Naive thymus-derived CD8-positive, alpha-beta T cell (primary cell): ENCODE measurements around the gene RGL2. TPM values are rescaled to one million over a fixed set of nuclear protein-coding genes. Genes with fewer than 3 reads are reported as not detected.

Source experiments
- ATAC-seq, 2 donors: fragments of 150-1000 bp; cut with Tn5 transposase in 1 of 2; sonication (Bioruptor Pico), chemical (Tn5 transposase) in 1 of 2; 1 replicate in 1 of 2; 2 replicates in 1 of 2; pipeline ENCODE4 v1.10.0; 2021; ENCODE audit warnings: mild to moderate bottlenecking in 2 of 2, moderate library complexity in 2 of 2
- POLR2A ChIA-PET: fragments of 350-600 bp; sonication (Branson Sonifier 250); formaldehyde crosslinking; loops from one replicate; lab custom pipeline; 2021; ENCODE audit warnings: antibody characterized with exemption; lab: Charles Lee
- DNase-seq, 10 donors: peaks; one replicate each; pipeline versions ENCODE4 v3.0.0 to v3.0.0-alpha.2; 2020 to 2022
- H3K27ac Mint-ChIP-seq, 10 donors: one replicate each; pipeline ENCODE4 v1.8.0; 2020 to 2022; ENCODE audit warnings: mild to moderate bottlenecking in 10 of 10, mixed read lengths in 10 of 10, moderate library complexity in 4 of 10, inconsistent platforms in 1 of 10
- H3K27me3 Mint-ChIP-seq, 5 donors: one replicate each; pipeline ENCODE4 v1.8.0; 2021 to 2022; ENCODE audit warnings: mixed read lengths in 5 of 5
- H3K36me3 Mint-ChIP-seq, 3 donors: one replicate each; pipeline ENCODE4 v1.8.0; 2020 to 2022; ENCODE audit warnings: mixed read lengths in 3 of 3, mild to moderate bottlenecking in 2 of 3, inconsistent platforms in 1 of 3
- H3K4me1 Mint-ChIP-seq, 4 donors: one replicate each; pipeline ENCODE4 v1.8.0; 2021 to 2022; ENCODE audit warnings: mixed read lengths in 4 of 4
- H3K4me3 Mint-ChIP-seq, 10 donors: one replicate each; pipeline ENCODE4 v1.8.0; 2020 to 2022; ENCODE audit warnings: mild to moderate bottlenecking in 10 of 10, mixed read lengths in 10 of 10, moderate library complexity in 6 of 10, inconsistent platforms in 1 of 10
- H3K9me3 Mint-ChIP-seq, 9 donors: one replicate each; pipeline ENCODE4 v1.8.0; 2020 to 2022; ENCODE audit warnings: mixed read lengths in 9 of 9, mild to moderate bottlenecking in 3 of 9, inconsistent platforms in 1 of 9, moderate library complexity in 1 of 9
- polyA plus RNA-seq, 3 donors: library from polyadenylated mRNA; unstranded; fragments of 300-500 nt; fragmentation: Illumina TruSeq; gene quantifications; one replicate each; pipeline ENCODE4 v1.2.3, GENCODE V29; 2021
- total RNA-seq, 8 experiments: library from RNA in 2 of 8; stranded (reverse) in 2 of 8; gene quantifications; one replicate each; pipeline ENCODE4 v1.2.3 and lab custom pipeline; 2021 to 2026

Gene RGL2
- total and polyA plus RNA-seq, 5 experiments from 2014 or later: 5.3 to 66.4 (median 9.9) TPM

DNA sequence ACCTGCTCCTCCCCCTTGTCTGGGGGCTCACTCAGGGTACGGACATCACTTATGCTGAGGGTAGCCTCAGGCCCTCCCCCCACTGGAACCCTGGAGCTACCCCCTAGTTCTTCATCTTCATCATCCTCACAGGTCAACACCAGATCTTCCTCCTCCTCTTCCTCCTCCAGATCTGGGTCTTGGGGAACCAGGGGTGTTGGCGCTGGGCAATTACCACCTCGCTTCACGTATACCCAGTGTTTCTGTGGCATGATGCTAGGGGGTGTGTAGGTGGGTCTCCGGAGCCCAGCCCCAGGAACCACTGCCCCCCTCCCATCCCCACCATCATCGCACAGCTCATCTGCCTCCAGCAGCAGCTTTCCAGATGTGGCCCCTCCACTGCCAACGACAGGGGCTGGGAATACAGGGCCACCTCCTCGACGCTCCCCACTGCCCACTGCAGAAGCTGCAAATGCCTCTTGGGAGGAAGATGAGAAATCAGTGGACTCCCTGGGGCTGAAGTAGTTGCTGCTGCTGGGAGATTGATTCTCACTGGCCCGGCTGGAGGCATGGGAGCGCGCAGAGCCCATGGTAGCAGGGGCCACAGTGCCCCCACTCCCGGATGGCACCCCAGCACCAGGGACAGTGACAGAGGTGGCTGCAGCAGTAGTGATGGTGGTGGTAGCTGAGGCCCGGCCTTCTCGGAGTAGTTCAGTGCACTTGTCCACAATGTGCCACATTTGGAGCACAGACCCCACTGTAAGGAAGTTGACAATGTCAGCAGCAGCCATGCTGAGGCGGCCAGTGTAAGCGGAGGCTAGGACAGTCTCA, 17.3 kb upstream of the RGL2 start:
- Mint-ChIP-seq H3K9me3 (no peaks in the 10 kb centered on the region), H3K36me3 (peaks cover 0 to 42% (median 18%) of the 10 kb centered on the region in 3 donors), H3K27ac (peak overlapping the region; percentile 83 to 100 (median 98)), H3K27me3 (no peaks in the 10 kb centered on the region), H3K4me1 (peaks cover 29 to 85% (median 80%) of the 10 kb centered on the region in 4 donors), H3K4me3 (peak overlapping the region; percentile 70 to 100 (median 97))
- POLR2A ChIA-PET: interaction anchor here (0.6 to 5.3 kb wide), 9 partner anchors 9 to 110 kb away, joined by 3 to 141 read pairs (median 4); partner anchors contain the start of genes PFDN6, RPS18, VPS52 and WDR46
- no peak for DNase-seq
- ATAC-seq: no peak

DNA sequence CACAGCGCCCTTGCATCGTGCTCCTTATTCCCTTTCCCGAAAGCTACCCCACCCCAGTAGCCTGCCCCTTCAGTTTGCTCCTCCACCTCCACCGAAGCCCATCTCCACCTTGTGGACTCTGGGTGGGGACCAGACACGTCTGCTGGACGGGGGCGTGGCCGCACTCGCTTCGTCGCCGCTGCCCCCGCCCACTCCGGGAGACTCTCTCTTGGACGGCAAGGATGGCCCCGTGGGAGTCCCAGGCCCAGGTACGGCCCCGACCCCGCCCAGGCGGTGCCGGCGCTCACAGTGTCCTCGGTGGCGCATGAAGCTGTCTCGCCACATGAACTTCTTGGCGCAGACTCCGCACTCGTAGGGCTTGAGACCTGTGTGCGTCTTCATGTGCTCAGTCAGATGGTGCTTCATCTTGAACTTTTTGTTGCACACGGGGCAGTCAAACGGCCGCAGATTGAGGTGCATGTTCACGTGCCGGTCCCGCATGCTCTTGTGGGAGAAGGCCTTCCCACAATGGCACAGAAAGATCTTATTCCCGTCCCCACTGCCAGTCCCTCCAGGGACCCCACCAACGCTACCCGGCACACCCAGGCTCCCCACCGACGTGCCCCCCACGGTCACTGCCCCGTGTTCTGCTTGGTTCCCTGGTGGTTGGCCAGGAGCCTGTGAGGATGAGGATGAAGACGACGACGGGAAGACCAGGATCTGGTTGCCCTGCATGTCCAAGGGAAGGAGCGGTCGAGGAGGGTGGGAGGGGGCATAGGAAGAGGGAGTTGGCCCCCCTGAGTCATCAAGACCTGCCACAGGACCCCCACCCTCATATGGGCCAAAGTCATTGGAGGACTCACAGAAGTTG, 16.4 kb upstream of the RGL2 start:
- H3K9me3 Mint-ChIP-seq: no peaks in the 10 kb centered on the region
- POLR2A ChIA-PET: interaction anchor here (0.6 to 5.3 kb wide), 8 partner anchors 10 to 43 kb away, joined by 4 to 141 read pairs (median 4); partner anchors contain the start of genes PFDN6, RPS18, VPS52 and WDR46
- peaks cover 0 to 41% (median 15%) of the 10 kb centered on the region in 3 donors for H3K36me3 Mint-ChIP-seq
- no peak for ATAC-seq
- peaks cover 28 to 82% (median 74%) of the 10 kb centered on the region in 4 donors for H3K4me1 Mint-ChIP-seq
- peak in 1 of 10 donors; percentile 21 for DNase-seq
- H3K27me3 Mint-ChIP-seq: no peaks in the 10 kb centered on the region
- peak overlapping the region; percentile 95 to 100 (median 98) for H3K27ac Mint-ChIP-seq
- peak overlapping the region; percentile 95 to 100 (median 98) for H3K4me3 Mint-ChIP-seq

DNA sequence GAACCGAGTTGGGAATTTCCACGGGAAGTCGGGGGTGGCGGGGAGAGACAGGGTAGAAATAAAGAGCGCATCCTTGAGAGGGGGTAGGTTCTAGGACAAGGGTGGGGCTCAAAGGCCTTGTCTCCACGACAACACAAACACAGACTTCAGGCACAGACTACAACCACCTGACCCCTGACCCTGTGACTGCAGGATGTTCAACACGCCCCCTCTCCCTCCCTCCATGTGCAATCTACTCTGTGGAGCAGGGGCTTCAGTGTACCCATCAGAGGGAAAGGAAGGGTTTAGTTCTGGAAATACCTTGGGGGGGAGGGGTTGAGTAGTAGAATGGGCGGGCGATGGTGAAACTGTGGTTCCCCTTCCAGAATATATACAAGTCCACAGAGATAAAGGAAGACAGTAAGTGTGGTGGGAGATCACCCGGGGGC, 15.8 kb upstream of the RGL2 start:
- DNase-seq (peak; percentile 40 to 86 (median 75)), ATAC-seq (peak; percentile 32 to 55)
- Mint-ChIP-seq H3K9me3 (no peaks in the 10 kb centered on the region), H3K36me3 (peaks cover 0 to 41% (median 9%) of the 10 kb centered on the region in 3 donors), H3K4me1 (peaks cover 22 to 75% (median 69%) of the 10 kb centered on the region in 4 donors), H3K27ac (peak overlapping the region; percentile 95 to 100 (median 98)), H3K27me3 (no peaks in the 10 kb centered on the region), H3K4me3 (peak overlapping the region; percentile 95 to 99 (median 98))
- POLR2A ChIA-PET: interaction anchor here (1.1 to 5.3 kb wide), 3 partner anchors 10 to 37 kb away, joined by 4 to 141 read pairs (median 30); partner anchors contain the start of gene B3GALT4

DNA sequence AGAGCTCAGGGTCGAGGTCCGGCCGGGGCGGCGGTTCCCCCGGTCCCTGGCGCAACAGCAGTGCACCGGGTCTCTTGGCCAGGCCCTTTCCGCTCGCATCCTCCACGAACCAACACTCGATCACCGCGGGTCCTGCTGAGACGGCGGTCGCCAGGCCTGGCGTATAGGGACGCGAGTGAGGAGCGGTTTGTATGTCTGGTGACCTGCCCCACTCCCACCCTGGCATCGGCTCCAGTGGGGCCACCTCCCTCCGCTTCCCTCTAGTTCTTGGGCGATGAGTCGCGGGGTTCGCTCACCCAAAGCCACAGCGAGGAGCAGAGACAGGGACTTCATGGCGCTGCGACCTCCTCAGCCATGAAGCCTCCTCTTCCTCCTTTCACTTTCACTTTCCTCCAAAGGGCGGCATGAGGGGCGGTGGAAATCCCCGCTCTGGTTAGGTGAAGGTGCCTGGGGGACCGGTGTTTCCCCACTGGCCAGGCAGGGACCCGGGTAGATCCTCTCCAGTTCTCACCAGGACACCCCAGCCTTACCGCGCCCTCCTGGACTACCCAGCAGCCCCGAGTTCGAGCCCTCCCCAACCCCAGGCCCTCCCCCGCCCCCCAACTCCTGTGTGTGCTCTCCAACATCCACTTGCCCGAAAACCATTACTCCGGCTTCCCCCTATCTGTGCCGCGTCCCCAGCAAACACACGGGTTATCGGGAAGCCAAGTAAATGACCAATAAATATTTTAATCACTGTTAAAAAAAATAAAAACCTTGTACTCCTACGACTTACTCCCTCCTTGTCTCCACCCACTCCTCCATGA, 15.2 kb upstream of the RGL2 start, which contains the start of gene TAPBP:
TSS of gene TAPBP (minus strand) at position 370 of the 806 bp plus-strand sequence. CDS start at position 333, 37 bp downstream.
- peaks cover 0 to 39% (median 9%) of the 10 kb centered on the region in 3 donors for H3K36me3 Mint-ChIP-seq
- POLR2A ChIA-PET: interaction anchor here (0.9 to 5.3 kb wide), 18 partner anchors 12 to 344 kb away, joined by 3 to 141 read pairs (median 9); partner anchors contain the start of genes B3GALT4, CUTA, PFDN6 and RGL2
- H3K27me3 Mint-ChIP-seq: no peaks in the 10 kb centered on the region

DNA sequence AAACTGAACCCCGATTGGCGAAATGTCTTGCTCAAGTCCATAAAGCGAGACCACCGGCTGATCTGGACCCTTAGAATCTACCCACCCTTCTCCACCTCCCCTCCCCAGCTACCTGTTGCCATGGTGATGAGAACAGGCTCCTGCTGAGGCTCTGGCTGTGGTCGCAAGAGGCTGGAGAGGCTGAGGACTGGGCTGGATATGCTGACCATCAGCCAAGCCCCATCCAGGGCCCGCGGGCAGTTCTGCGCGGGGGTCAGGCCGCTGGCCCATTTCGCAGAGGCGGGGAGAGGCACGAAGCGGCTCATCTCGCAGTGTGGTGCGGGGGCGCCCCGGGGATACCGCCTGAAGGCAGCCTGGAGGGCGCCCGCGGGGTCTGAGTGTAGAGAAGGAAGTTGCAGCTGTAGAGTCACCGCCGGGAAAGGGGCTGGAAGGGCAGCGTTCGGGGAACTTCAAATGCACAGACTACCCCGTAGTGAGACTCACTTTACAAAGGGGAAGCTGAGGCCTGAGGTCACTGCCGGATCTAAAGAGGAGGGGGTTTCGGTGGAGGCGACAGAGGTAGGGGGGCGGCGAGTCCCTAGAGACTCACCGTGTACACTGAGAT, 14.5 kb upstream of the RGL2 start:
- peak overlapping the region; percentile 95 to 99 (median 98) for H3K4me3 Mint-ChIP-seq
- ATAC-seq: peak; percentile 6 to 15
- peak overlapping the region; percentile 95 to 100 (median 98) for H3K27ac Mint-ChIP-seq
- no peaks in the 10 kb centered on the region for H3K27me3 Mint-ChIP-seq
- peaks cover 18 to 71% (median 65%) of the 10 kb centered on the region in 4 donors for H3K4me1 Mint-ChIP-seq
- peaks cover 0 to 40% (median 4%) of the 10 kb centered on the region in 3 donors for H3K36me3 Mint-ChIP-seq
- peak in 6 of 10 donors; percentile 26 to 44 (median 42) for DNase-seq
- POLR2A ChIA-PET: interaction anchor here (0.5 to 4.9 kb wide), 21 partner anchors 11 to 343 kb away, joined by 3 to 89 read pairs (median 6); partner anchors contain the start of genes B3GALT4, CUTA, PFDN6 and RGL2
- H3K9me3 Mint-ChIP-seq: no peaks in the 10 kb centered on the region

More for the DNA sequence above, 15.2 kb upstream of the RGL2 start, which contains the start of gene TAPBP:
- H3K27ac Mint-ChIP-seq: peak within 1 kb of the TSS; percentile 95 to 100 (median 98)
- H3K9me3 Mint-ChIP-seq: no peaks in the 10 kb centered on the region
- H3K4me1 Mint-ChIP-seq: peaks cover 18 to 71% (median 65%) of the 10 kb centered on the region in 4 donors
- ATAC-seq: peak; percentile 61 to 66
- DNase-seq: peak; percentile 75 to 92 (median 88)
- H3K4me3 Mint-ChIP-seq: peak within 1 kb of the TSS; percentile 95 to 99 (median 98)

DNA sequence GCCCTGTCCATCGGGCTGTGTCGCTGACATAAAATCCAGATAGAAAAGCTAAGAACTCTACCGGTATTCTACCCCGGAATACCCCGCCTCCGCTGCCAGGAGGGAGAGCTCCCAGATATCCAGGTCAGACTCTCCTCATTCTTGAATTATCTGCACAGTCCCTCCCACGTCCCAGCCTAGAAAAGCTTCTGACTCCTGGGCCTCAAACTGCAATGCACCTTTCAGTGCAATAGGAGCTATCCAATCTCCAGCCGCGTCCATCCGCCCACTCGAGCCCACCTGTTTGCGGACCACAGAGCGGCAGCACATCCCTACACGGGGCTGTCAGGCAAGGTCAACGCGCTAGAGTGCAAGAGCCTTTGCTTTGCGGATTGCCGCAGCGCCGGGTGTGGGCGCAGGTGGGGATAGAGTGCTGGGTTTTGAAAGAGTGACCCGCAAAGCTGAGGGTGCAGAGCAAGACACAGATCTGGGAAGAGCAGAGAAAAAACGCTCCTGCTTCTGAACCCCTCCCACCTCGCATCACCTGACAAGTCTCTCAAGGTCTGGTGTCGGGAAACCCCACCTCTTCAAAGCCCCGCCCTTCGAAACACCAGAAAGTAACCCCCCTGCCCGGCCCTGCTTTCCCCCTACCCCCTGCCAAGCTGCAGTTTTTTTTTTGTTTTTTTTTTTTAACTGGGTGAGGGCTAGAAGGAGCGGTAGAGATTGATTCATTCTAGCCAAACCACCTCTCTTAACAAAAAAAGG, 13.8 kb upstream of the RGL2 start:
- Mint-ChIP-seq H3K9me3 (no peaks in the 10 kb centered on the region), H3K27me3 (no peaks in the 10 kb centered on the region), H3K27ac (peak overlapping the region; percentile 95 to 100 (median 98)), H3K36me3 (peaks cover 0 to 40% (median 3%) of the 10 kb centered on the region in 3 donors), H3K4me1 (peaks cover 17 to 70% (median 65%) of the 10 kb centered on the region in 4 donors), H3K4me3 (peak overlapping the region; percentile 95 to 99 (median 98))
- peak; percentile 66 to 92 (median 85) for DNase-seq
- POLR2A ChIA-PET: interaction anchor here (0.5 to 4.9 kb wide), 21 partner anchors 11 to 343 kb away, joined by 3 to 89 read pairs (median 7); partner anchors contain the start of genes B3GALT4, CUTA, PFDN6 and RGL2
- ATAC-seq: peak; percentile 44 to 49

DNA sequence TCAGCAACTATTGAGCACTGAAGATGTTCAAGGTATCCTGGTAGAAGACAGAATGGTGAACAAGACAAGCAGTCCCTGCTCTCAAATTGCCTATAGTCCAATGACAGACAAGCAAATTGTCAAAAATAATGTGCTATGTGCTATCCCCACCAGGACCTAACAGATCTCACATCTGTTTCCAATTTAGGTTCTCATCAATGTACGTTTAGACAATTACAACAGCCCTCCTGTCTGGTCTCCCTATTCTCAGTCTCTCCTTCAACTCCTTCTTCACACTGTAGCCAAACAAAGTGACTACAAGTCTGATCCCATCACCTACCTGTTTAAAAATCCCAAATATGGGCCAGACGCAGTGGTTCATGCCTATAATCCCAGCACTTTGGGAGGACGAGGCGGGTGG, 7.6 kb upstream of the RGL2 start:
- Mint-ChIP-seq H3K9me3 (no peaks in the 10 kb centered on the region), H3K4me3 (no peak overlapping the region), H3K36me3 (peaks cover 0 to 84% (median 4%) of the 10 kb centered on the region in 3 donors), H3K27ac (peak overlapping the region in 8 of 10 donors; percentile 10 to 68 (median 47)), H3K27me3 (no peaks in the 10 kb centered on the region), H3K4me1 (peaks cover 18 to 58% (median 48%) of the 10 kb centered on the region in 4 donors)
- ATAC-seq: no peak
- POLR2A ChIA-PET: interaction anchor here (0.7 to 1.4 kb wide), 3 partner anchors 13 to 272 kb away, joined by 3 to 6 read pairs (median 3); partner anchors contain the start of genes RPS18 and VPS52
- no peak for DNase-seq

DNA sequence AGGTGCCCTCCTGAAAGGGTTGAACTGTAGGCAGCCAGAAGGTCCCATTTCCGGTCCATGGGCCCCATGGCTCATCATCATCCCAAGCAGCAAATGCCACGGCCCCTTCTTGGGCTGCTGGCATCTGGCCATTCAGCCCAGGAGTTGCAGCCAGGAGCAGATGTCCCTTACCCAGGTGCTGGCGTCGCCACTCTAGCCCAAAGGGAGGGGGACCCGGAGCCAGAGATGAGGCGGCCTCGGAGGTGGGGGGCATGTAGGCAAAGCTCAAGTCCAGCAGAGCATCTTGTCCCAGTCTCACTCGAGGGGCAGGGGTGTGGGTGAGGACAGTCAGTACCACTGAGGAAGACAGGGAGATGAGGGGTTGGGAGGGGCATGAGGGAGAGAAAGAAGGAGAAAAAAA, 6.3 kb upstream of the RGL2 start:
- no peaks in the 10 kb centered on the region for H3K9me3 Mint-ChIP-seq
- no peaks in the 10 kb centered on the region for H3K27me3 Mint-ChIP-seq
- peaks cover 20 to 59% (median 51%) of the 10 kb centered on the region in 4 donors for H3K4me1 Mint-ChIP-seq
- DNase-seq (no peak), ATAC-seq (no peak)
- POLR2A ChIA-PET: interaction anchor here (1.2 kb wide), 1 partner anchor 34 kb away, joined by 6 read pairs; the partner anchor contains the start of genes RPS18 and VPS52
- peak overlapping the region in 5 of 10 donors; percentile 23 to 75 (median 44) for H3K27ac Mint-ChIP-seq
- H3K4me3 Mint-ChIP-seq: no peak overlapping the region
- peaks cover 0 to 85% (median 4%) of the 10 kb centered on the region in 3 donors for H3K36me3 Mint-ChIP-seq

DNA sequence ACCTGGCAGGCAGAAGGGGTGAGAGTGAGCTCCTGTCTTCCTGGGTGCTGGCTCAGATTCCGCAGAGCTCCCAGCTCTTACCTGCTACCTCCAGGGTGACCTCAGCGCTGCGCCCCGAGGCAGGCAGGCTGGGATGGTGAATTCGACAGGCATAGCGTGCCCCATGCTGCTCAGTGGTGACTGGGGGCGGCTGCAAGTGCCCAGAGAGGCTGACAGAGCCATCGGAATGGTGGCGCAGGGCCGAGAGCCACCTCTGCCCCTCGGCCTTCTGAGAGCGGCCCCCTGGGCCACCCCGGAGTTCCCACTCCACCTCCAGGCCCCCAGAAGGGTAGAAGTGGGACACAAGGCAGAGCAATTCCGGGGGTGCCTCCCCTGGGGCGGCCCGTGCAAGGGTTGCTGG, 5.5 kb upstream of the RGL2 start:
- Mint-ChIP-seq H3K27ac (peak overlapping the region in 4 of 10 donors; percentile 14 to 75 (median 30)), H3K36me3 (peaks cover 0 to 85% (median 4%) of the 10 kb centered on the region in 3 donors), H3K27me3 (no peaks in the 10 kb centered on the region), H3K9me3 (peaks cover 0 to 2% (median 0%) of the 10 kb centered on the region in 9 donors), H3K4me3 (peak overlapping the region in 1 of 10 donors; percentile 66), H3K4me1 (peaks cover 28 to 67% (median 56%) of the 10 kb centered on the region in 4 donors)
- ATAC-seq: no peak
- no peak for DNase-seq
- POLR2A ChIA-PET: interaction anchor here (0.6 to 1.8 kb wide), 2 partner anchors 24 to 40 kb away, joined by 3 to 12 read pairs; no protein-coding TSS in a partner anchor
